K562 (cell line): ENCODE results near the gene CFAP298.

ENCODE experiments used
- ETV6 ChIP-seq, 3 experiments: fragments of 150-350 bp in 1 of 3; sonication (generic) in 1 of 3; formaldehyde crosslinking in 1 of 3; IDR thresholded peaks; 2 replicates each; pipeline versions ENCODE4 v1.6.1 to v1.8.0; 2014 to 2022; ENCODE audit warnings: borderline replicate concordance in 2 of 3, low read depth in 2 of 3, antibody characterized with exemption in 1 of 3, low read length in 1 of 3, mild to moderate bottlenecking in 1 of 3, missing genetic modification reagents in 1 of 3
- POLR2A ChIP-seq: fragments of 450-650 bp; conservative IDR thresholded peaks from 2 replicates; pipeline ENCODE4 v1.6.1; 2016
- SMAD1 ChIP-seq: fragments of 150-350 bp; IDR thresholded peaks from 2 replicates; pipeline ENCODE4 v1.6.1; 2014; ENCODE audit warnings: low read length, low read depth; ENCODE audit not compliant: partially characterized antibody
- SUPT5H ChIP-seq: fragments of 450-650 bp; IDR thresholded peaks from 2 replicates; pipeline ENCODE4 v1.6.1; 2016
- TCF7L2 ChIP-seq: fragments of 150-350 bp; IDR thresholded peaks from 2 replicates; pipeline ENCODE4 v1.6.1; 2016; ENCODE audit warnings: low read depth, mild to moderate bottlenecking, low read length, moderate library complexity
- TEAD4 ChIP-seq, 2 experiments: sonication (generic) in 1 of 2; formaldehyde crosslinking in 1 of 2; IDR thresholded peaks; 2 replicates each; pipeline versions ENCODE4 v1.6.1 to v1.8.0; 2012 to 2022; ENCODE audit warnings: borderline replicate concordance in 1 of 2, inconsistent platforms in 1 of 2, low read length in 1 of 2, mild to moderate bottlenecking in 1 of 2, missing genetic modification reagents in 1 of 2
- ZNF431 ChIP-seq: sonication (generic); formaldehyde crosslinking; IDR thresholded peaks from 2 replicates; pipeline ENCODE4 v1.8.0; 2022; ENCODE audit warnings: mild to moderate bottlenecking, missing genetic modification reagents
- TF ChIP-seq, protein P1 (sequence below): sonication (generic); formaldehyde crosslinking; IDR thresholded peaks from 2 replicates; pipeline ENCODE4 v1.5.0; 2020; ENCODE audit warnings: missing genetic modification reagents

DNA sequence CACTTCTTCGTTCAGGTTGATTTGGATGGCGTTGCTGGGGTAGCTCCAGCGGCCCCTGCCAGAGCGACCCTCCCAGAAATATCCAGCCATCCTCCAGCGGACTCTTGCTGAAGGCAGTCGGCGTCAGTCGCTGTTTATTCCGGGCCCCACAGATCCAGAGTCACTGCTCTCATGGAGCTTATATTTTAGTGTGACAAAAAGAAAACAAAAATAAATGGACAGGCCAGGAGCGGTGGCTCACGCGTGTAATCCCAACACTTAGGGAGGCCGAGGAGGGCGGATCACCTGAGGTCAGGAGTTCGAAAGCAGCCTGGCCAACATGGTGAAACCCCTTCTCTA is 791 bp upstream of the CFAP298 start:
- 0 out of 2 replicates have a peak, but pooled peaks have one; percentile 14 for TF ChIP-seq SUPT5H
- TF ChIP-seq ETV6 (IDR thresholded peaks at IDR 0.05; ENCODE audit: borderline replicate concordance in 1 of 2, low read depth in 2 of 2, low read length in 1 of 2), result no peak
- no peak for TF ChIP-seq ETV6 (CRISPR knock-in tag; IDR thresholded peaks at IDR 0.05; ENCODE audit: borderline replicate concordance)
- TF ChIP-seq, protein P1, sequence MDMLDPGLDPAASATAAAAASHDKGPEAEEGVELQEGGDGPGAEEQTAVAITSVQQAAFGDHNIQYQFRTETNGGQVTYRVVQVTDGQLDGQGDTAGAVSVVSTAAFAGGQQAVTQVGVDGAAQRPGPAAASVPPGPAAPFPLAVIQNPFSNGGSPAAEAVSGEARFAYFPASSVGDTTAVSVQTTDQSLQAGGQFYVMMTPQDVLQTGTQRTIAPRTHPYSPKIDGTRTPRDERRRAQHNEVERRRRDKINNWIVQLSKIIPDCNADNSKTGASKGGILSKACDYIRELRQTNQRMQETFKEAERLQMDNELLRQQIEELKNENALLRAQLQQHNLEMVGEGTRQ (CRISPR knock-in tag), result no peak
- no peak for TF ChIP-seq SMAD1
- TF ChIP-seq TCF7L2, result no peak
- TF ChIP-seq POLR2A, result no peak; the same call in 1 of the 2 replicates
- no peak for TF ChIP-seq ZNF431 (CRISPR knock-in tag)
- no peak for TF ChIP-seq TEAD4 (IDR thresholded peaks at IDR 0.05; ENCODE audit: low read length)
- TF ChIP-seq TEAD4 (CRISPR knock-in tag; IDR thresholded peaks at IDR 0.05; ENCODE audit: borderline replicate concordance), result no peak
